ENCODE data around the gene IQSEC3.
"Not testable (repeated sequence)": the region's sequence is repeated elsewhere in the genome, so short reads cannot be mapped to it uniquely, and the experiment has no call there.

DNA sequence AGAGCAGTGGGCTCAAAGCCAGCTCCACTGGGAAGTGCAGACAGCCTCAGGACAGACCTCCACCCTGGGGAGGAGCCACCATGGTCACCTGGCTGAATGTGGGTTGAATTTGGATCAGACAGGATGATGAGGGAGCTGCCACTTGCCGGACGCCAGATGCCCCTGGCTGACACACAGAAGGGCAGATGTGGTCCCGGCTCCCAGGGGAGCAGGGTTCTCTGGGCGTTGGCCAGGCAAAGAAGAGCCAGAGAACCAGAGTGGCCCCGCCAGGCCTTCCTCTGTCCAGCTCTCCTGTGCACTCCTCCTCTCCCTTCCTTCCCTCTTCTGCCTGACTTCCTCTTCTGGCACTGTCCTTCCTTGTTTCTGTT is 20.6 kb upstream of the IQSEC3 start:
- TF ChIP-seq POLR2A (IDR thresholded peaks at IDR 0.05; ENCODE audit: insufficient read depth in 1 of 2, low read depth in 2 of 2, low read length in 2 of 2); HMG20B (CRISPR knock-in tag; conservative IDR thresholded peaks at IDR 0.05); ZNF280B (CRISPR knock-in tag; IDR thresholded peaks at IDR 0.05; ENCODE audit: borderline replicate concordance); U2AF2 (IDR thresholded peaks at IDR 0.05; ENCODE audit: low read depth, low read length); ZNF225 (CRISPR knock-in tag; IDR thresholded peaks at IDR 0.05); NFRKB (IDR thresholded peaks at IDR 0.05); ZNF274 (CRISPR knock-in tag; IDR thresholded peaks at IDR 0.05): not testable (repeated sequence)
- TF ChIP-seq, protein P1, sequence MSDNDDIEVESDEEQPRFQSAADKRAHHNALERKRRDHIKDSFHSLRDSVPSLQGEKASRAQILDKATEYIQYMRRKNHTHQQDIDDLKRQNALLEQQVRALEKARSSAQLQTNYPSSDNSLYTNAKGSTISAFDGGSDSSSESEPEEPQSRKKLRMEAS (IDR thresholded peaks at IDR 0.05) = not testable (repeated sequence)
- TF ChIP-seq, protein P2, sequence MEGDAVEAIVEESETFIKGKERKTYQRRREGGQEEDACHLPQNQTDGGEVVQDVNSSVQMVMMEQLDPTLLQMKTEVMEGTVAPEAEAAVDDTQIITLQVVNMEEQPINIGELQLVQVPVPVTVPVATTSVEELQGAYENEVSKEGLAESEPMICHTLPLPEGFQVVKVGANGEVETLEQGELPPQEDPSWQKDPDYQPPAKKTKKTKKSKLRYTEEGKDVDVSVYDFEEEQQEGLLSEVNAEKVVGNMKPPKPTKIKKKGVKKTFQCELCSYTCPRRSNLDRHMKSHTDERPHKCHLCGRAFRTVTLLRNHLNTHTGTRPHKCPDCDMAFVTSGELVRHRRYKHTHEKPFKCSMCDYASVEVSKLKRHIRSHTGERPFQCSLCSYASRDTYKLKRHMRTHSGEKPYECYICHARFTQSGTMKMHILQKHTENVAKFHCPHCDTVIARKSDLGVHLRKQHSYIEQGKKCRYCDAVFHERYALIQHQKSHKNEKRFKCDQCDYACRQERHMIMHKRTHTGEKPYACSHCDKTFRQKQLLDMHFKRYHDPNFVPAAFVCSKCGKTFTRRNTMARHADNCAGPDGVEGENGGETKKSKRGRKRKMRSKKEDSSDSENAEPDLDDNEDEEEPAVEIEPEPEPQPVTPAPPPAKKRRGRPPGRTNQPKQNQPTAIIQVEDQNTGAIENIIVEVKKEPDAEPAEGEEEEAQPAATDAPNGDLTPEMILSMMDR (CRISPR knock-in tag; IDR thresholded peaks at IDR 0.05) = not testable (repeated sequence)
